NT2/D1 (cell line): Measurements from ENCODE around the gene CRX.

Source experiments
- SUZ12 ChIP-seq: IDR thresholded peaks from 2 replicates; pipeline ENCODE4 v1.6.1; 2011; ENCODE audit not compliant: insufficient read length, insufficient read depth; ENCODE audit errors: extremely low read depth
- YY1 ChIP-seq: IDR thresholded peaks from 2 replicates; pipeline ENCODE4 v1.6.1; 2011; ENCODE audit not compliant: insufficient read length, insufficient read depth

- TF ChIP-seq SUZ12 (no peak), YY1 (no peak)
These were observed 60.0 kb downstream of the CRX start for GRCh38 chr19:47881757-47882156.
